Measurements from ENCODE around the gene PEX11A.

- TF ChIP-seq CTCF (IDR thresholded peaks at IDR 0.05): no peak
- no peak for TF ChIP-seq EP300 (IDR thresholded peaks at IDR 0.05)
- no peak for TF ChIP-seq POLR2A (IDR thresholded peaks at IDR 0.05)
- TF ChIP-seq POLR2AphosphoS5 (IDR thresholded peaks at IDR 0.05): no peak
These were observed 24.2 kb upstream of the PEX11A start for GRCh38 chr15:89714775-89715174.

All from sigmoid colon (tissue), 4 donors.